Medulla oblongata (tissue), 1 donor: ENCODE data around the gene DHRS1.
A peak's percentile ranks its signal among the peaks of the same experiment; 100 is the strongest.

Experiments
- DNase-seq: peaks from one replicate; pipeline ENCODE4 v3.0.0-alpha.2; 2015; ENCODE audit errors: extremely low spot score

Gene DHRS1

DNA sequence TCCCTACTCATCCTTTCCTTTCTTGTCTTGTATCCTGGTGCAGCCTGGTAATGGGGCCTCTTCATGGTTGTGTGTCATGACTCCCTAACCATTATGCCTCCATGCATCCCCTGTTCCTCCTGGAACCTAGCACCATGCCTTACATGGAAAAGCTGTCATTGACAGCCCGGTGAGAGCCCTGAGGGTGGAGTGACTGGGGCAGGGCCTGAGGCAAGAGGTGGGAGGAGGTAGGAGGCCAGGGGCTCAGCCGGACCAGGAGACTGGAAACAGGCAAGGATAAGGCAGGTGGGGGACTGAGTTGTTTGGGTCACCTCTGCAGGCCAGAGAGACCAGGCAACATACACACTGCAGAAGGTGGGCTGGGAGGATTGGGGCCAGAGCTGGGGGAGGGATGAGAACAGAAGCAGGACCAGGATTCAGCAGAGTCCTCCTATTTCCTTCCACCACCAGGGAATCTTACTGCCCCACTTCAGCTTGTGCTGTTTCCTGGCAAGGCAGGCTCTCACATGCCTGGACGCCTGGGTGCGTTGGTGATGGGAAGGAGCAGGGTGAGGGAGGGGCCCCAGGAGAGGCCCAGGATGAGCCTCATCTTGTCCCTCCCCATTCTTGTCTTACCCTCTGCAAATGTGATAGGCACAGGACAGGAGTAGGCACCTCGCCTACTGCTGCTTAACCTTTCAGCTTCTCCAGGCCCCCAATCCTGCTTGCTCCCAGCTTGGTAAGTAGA lies 10.1 kb upstream of the DHRS1 start, which contains the start of gene LTB4R2:
Gene LTB4R2, plus strand, starts transcription at position 603 of the 727 bp plus-strand sequence. CDS start 525 bp downstream, outside the sequence.
- no peak for DNase-seq

- no peak for DNase-seq
Measured at GRCh38 chr14:24308342-24309124, 9.0 kb upstream of the DHRS1 start.

DNA sequence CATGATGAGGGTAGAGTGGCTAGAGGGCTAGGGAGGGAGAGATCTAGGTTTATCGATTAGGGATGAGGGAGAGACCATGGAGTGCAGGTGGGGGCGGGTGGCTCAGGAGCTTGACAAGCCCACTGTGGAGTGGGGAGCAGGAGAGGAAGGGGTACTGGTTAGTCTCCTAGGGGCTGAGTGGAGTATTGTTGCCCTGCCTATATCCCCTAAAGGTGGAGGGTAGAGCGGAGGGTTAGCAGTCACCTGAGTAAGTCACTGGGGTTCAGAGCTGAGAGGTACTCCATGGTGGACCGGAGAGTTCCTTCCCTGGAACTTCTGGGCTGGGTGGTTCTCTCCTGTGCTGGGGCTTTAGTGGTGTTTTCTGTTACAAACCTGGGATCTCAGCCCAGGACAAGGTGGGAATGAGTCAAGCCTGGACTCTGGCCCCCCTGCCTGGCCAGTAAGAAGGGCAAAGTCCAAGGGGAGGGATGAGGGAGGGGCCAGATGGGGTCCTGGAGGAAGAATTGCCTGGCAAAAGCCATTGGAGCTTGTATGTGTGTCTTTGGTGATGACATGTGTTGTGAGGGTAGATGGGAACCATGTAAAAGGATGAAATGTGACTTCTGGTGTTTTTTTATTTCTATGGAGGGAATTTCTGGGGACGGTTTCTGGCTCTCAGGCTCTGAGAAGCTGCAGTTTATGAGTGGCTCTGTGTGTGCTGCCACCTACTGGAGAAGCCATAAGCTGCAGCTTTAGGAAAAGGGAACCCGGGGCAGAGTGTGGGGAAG lies 8.2 kb upstream of the DHRS1 start, which contains the start of gene CIDEB:
Gene CIDEB, minus strand, starts transcription at position 403 of the 767 bp plus-strand sequence. Its CDS starts 119 bp downstream, at position 284.
- DNase-seq: peak; percentile 80

- no peak for DNase-seq
Measured at GRCh38 chr14:24307156-24307574, 7.6 kb upstream of the DHRS1 start.

GRCh38 chr14:24304019-24304387 lies 4.4 kb upstream of the DHRS1 start:
- DNase-seq: no peak

DNA sequence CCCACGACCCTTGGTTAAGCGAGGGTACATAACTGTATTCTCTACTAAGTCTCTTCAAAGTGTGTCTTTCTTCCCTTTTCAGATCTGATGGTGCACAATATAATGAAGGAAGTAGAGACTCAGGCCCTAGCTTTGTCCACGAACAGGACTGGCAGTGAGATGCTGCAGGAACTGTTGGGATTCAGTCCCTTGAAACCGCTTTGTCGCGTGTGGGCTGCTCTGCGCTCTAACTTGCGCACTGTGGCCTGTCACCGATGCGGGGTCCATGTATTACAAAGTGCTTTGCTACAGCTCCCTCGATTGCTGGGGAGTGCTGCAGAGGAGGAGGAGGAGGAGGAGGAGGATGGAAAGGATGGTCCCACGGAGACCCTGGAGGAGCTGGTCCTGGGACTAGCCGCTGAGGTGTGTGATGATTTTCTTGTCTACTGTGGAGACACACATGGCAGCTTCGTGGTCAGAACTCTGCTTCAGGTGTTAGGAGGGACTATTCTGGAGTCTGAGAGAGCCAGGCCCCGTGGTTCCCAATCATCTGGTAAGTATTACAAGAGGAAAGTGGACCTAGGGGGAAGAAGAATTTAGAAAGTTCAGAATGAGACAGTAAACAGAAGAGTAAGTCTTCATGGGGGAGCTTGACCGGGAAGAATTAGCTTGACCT lies 873 bp upstream of the DHRS1 start:
- no peak for DNase-seq

- DNase-seq: no peak
Measured at GRCh38 chr14:24298892-24299254, 707 bp downstream of the DHRS1 start.

GRCh38 chr14:24297190-24297964 lies 2.2 kb downstream of the DHRS1 start:
- no peak for DNase-seq

DNA sequence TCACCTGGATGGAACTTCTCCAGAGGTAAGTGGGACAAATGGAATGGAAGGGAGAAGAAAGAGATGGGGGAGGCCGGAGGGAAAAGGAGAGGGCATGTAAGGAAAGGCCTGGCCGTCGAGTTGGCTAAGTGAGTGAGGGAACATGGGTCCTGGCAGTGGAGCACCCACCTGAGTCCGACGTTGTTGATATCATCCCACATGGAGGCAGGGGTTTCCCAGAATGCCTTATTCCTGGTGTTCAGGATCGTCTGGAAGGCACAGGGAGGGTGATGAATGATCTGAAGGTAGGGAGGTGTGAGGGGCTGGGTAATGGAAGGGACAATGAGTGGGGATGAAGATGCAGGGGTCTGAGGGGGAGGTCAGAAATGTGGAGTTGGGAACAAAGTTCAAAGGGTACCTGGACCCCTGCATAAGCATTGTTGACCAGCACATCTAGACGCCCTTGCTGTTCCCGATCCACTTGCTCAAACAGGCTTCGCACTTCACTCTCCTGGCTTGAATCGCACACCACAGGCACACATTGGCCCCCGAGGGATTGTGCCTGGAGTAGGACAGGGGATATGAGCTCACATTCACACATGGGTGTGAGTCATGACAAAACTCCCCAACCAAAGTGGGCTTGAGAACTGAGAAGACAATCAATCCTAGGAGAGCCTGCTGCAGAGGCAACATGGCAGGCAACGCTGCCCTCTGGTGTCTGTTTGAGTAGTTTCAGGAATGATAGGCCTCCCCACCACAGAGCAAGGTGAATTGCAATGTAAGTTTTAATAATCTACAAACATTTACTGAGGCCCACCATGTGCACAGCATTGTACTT lies 3.0 kb downstream of the DHRS1 start:
- peak; percentile 82 for DNase-seq

- no peak for DNase-seq
Measured at GRCh38 chr14:24293525-24293924, 6.1 kb downstream of the DHRS1 start.

DNA sequence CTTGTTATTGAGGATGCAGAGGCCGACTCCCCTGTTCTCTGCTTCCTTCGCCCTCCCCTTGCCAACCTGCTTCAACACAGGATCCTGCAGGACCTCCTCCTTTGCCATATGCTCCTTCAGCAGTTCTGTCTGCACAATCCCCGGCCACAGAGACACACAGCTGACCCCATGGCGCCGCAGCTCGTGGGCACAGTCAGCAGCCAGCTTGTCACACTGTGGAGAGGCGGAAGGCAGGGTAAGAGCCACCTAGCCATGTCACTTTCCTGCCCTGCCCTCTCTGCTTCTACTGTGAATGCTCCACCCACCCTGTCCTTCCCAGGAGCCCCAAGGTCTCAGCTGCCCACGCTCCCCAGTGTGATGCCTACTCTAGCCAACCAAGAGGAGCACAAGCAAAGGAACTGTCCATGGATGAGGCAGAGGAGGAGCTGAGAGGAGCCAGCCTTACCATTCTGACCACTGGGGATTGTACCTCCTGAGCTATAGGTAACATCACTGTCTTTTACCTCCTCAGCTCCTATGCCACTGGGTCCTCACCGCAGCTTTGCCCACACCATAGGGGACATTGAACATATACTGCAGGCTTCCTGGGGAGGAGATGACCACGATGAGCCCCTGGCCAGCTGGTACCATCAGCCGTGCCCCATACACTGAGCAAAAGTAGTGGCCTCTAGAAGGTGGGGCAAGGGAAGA lies 7.3 kb downstream of the DHRS1 start:
- no peak for DNase-seq

DNA sequence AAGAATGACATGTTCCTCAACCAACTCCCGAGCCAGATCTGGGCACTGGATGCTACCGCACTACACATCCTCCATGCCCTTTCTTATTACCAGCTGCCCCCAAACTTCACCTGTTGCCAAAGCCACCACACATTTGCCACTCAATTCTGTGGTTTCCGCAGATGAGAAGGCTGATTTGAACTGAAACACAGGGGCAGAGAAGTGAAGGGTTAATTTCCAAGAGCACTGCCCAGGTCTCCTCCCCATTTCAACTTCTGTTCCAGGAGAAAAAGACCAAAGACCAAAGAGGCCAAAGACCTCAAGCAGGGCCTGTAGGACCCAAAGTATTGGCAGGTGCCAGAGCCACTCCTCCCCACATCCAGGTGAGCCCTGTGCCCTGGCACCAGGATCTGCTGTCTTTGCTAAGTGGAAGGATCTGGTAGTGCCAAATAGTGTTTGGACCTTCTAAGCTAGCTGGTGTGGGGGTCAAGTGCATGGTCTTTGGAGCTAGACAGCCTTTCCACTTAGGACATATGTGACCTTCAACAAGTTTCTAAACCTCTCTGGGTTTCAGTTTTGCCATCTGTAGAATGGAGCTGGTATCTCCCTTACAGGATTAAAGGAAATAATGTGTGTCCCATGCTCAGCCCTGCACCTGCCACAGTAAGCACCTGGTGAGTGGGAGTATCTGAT lies 8.0 kb downstream of the DHRS1 start:
- no peak for DNase-seq

GRCh38 chr14:24290746-24291145 lies 8.8 kb downstream of the DHRS1 start:
- DNase-seq: no peak

DNA sequence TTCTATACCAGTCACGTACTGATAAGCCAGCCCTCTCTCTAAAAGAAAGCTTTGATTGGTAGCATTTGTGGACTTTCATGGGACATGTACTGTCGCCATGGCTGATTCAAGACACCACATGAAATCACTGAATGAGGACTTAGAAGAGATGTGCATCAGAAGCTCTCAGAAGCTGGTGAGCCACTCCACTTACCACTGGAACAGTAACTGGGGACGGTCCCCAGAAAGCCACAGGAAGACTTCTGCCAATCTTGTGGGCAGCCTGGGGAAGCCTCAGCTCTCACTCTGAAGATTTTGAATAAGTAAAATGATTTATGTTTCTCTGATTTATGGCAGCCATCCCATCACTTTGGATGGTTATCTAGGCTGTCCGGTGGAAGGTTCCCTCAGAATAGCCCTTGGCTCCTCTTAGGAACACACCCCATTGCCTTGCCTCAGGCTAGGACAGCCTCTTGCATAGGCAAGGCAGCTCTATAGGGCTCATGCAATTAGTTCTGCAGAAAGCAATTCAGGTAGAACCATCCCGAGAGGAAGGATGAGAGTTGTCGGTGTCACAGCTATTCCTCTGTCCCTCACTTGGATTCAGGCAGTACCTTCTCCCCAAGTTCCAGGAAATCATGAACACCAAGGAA lies 9.8 kb downstream of the DHRS1 start:
- DNase-seq: no peak

DNA sequence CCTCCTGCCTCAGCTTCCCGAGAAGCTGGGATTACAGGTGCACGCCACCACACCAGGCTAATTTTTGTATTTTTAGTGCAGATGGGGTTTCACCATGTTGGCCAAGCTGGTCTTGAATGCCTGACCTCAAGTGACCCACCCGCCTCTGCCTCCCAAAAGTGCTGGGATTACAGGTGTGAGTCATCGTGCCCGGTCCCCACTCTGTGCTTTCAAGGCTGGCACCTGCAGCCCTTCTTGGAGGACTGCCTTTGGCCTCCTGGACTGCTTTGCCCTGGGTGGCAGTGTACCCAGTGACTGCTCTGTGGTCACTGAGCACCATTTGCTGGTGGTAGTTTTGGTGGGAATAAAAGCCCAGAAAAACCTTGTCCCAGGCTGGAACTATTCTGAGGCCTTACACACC lies 12.6 kb downstream of the DHRS1 start:
- no peak for DNase-seq

GRCh38 chr14:24285351-24285750 lies 14.2 kb downstream of the DHRS1 start:
- DNase-seq: no peak

- no peak for DNase-seq
Measured at GRCh38 chr14:24284501-24285035, 15.0 kb downstream of the DHRS1 start.

DNA sequence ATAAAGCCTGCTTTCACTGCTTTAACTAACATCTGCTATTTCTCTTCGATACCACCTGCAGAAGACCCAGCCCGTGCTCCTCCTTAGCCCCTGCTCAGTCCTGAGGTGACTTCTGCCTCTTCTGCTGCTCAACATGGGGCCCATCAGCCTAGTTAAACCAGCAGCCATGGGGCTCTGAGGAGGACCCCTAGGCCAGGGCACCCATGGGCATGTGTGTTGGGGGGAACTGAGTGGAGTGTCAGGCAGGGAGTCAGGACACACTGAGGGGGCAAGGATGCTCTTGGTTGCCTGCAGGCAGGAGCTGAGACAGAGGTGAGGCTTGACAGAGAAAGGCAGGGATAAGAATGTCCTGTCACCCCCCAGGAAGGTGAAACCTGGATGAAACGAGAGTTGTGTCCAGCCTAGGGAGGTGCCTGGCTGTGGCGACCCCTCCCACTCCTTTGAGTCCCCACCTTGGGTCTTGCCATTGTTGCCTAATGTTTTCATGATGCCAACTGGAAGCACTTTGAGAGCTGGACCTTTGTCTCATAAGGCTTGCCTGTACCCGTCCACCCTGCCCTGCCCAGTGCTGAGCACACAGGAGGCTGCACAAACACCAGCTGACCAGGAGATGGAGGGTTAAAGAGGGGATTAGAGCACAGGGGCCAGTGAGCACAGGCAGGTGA lies 15.7 kb downstream of the DHRS1 start:
- DNase-seq: no peak
